ENCODE data around the gene VAV2. TPM values are rescaled to one million over a fixed set of nuclear protein-coding genes. Genes with fewer than 3 reads are reported as not detected.

Gene VAV2
- total RNA-seq, 1 donor from 2014 or later = 34.6 TPM

DNA sequence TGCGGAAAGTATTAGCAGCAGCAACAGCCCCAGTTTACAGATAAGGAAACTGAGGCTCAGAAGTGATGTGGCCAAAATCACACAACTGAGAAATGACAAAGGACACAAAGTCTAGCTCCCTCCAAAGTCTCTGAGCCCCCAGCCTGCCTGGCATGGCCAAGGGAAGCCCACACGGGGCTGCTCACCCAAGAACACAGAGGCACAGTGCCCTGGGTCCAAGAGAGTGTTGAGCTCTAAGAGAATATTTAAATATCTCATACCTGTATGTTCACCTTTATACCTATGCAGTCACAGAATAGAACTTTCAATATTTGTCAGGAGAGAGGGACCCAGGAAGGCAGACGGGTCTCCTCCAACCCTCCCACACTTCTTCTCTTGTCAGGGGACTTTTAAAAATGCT, 16.6 kb downstream of the VAV2 start:
- no peak overlapping the region for H3K4me3 ChIP-seq
- H3K27me3 ChIP-seq = no peaks in the 10 kb centered on the region
- H3K4me1 ChIP-seq = peaks cover 44% of the 10 kb centered on the region
- no peak for ATAC-seq
- no peak for DNase-seq
- no peak for TF ChIP-seq CTCF (IDR thresholded peaks at IDR 0.05)
- no peaks in the 10 kb centered on the region for H3K9me3 ChIP-seq
- intact Hi-C loops (cut with DNase I) = no loop called here
- H3K27ac ChIP-seq = no peak overlapping the region
- H3K36me3 ChIP-seq = no peaks in the 10 kb centered on the region

DNA sequence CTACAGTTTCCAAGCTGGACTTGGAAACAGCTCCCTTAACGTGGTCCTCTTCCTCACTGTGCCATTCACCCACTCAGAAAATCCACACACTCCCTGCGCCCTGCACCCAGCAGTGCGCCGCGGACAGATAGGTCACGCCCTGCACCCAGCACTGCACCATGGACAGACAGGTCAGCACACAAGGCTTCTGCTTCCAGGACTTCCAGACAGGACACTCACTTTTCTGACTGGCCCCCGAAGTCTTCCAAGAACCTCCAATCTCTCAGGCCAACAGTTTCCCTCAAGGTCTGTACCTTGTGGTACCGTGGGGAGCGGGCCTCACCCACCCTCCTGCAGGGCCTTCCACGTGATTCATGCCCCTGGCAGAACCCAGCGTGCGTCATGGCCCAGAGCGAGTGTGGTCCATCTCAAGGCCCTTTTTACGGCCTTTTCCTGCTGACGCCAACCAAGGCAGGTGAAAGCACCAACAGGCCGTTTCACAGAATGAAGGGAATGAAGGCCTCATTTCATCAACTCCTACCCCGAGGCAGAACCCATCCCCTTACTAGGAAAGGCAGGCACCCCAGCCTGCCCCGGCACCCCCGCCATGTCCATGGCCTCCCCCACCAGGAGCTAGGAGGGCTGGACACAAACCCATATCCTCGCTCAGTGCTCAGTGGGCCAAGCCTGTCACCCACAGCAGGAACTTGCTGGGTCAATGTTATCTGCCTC, 17.3 kb downstream of the VAV2 start:
- Histone ChIP-seq H3K27ac (no peak overlapping the region), H3K4me1 (peaks cover 39% of the 10 kb centered on the region), H3K9me3 (no peaks in the 10 kb centered on the region), H3K4me3 (no peak overlapping the region), H3K27me3 (no peaks in the 10 kb centered on the region), H3K36me3 (no peaks in the 10 kb centered on the region)
- TF ChIP-seq CTCF (IDR thresholded peaks at IDR 0.05) = no peak
- DNase-seq = peak; percentile 35
- intact Hi-C loops (cut with DNase I) = no loop called here
- no peak for ATAC-seq

DNA sequence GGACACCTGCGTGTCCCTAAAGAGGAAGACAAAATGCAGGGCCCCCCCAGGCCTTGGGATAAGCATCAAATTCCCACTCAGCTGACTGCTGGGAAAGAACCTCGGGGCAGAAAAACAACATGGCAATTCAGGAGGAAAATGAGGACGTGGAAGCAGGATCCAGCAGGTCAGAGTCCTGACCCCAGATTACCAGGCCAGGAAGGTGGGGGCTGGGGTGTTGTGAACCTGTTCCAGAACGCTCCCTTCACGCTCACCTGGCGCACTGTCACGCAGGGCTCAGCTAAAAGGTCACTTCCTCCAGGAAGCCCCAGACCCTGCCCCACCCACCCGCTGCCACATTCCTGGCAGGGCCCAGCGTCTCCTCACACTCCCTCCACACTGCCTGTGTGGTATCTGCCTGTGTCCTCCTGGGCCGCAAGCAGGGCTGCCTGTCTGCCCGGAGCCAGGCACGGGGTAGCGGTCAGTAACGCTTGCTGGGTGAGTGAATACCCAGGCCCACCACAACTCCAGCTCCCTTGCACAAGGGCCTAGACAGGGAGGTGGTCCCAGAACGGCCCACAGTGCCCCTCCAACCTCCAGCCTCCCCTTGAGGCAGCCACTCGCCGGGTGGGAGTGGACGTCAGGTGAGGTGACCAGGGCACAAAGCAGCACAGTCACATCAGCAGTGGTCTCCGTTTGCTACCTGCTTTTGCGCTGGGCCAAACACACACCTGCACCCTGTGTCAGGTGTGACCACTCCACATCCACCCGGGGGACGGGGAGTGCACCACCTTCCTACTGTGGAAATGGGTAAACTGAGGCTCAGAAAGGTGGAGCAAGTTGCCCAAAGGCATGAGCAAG, 18.1 kb downstream of the VAV2 start:
- intact Hi-C loops (cut with DNase I) = no loop called here
- no peak for TF ChIP-seq CTCF (IDR thresholded peaks at IDR 0.05)
- H3K9me3 ChIP-seq = no peaks in the 10 kb centered on the region
- ATAC-seq (no peak), DNase-seq (peak; percentile 53)
- H3K27ac ChIP-seq = no peak overlapping the region
- peaks cover 31% of the 10 kb centered on the region for H3K4me1 ChIP-seq
- H3K36me3 ChIP-seq = no peaks in the 10 kb centered on the region
- H3K27me3 ChIP-seq = no peaks in the 10 kb centered on the region
- no peak overlapping the region for H3K4me3 ChIP-seq

DNA sequence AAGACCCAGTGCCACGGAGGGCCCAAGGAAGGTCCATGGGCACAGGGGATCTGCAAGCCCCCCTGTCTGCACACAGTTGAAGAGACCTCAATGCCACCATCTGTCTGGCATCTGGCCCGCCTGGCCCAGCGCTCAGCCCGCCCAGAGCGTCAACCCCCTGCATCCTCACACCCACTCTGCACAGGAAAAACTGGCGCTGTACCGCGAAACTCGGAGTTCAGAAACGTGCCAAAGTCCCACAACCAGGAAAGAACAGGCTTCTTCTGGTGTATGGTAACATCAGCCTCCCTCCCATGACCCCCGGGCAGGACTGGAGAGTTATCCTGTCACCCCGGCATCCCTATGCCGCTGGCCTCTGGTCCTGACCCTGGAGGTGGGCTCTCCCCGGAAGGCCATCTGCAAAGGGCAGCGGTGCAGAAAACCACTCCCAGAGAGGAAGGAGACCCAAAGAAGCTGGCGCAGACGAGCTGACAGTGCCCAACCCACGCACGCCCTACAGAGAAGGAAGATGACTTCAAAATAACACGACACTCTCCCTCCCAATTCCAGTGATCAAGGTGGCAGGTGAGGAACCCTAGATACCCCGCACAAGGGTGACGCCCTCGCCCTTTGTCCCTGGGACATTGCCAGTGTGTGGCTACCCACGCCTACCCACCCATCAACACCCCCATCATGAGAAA, 18.9 kb downstream of the VAV2 start:
- ATAC-seq = no peak
- DNase-seq = peak; percentile 42

More for the DNA sequence above, 18.9 kb downstream of the VAV2 start:
- peaks cover 23% of the 10 kb centered on the region for H3K4me1 ChIP-seq
- no peak overlapping the region for H3K27ac ChIP-seq
- no peaks in the 10 kb centered on the region for H3K9me3 ChIP-seq
- no peaks in the 10 kb centered on the region for H3K27me3 ChIP-seq
- H3K36me3 ChIP-seq = no peaks in the 10 kb centered on the region
- intact Hi-C loops (cut with DNase I) = no loop called here
- TF ChIP-seq CTCF (IDR thresholded peaks at IDR 0.05) = no peak
- no peak overlapping the region for H3K4me3 ChIP-seq
